ENCODE data around the gene FBL.
"Not testable (repeated sequence)": the region's sequence is repeated elsewhere in the genome, so short reads cannot be mapped to it uniquely, and the experiment has no call there.

FBL gene

GRCh38 chr19:39876486-39876885, 30.3 kb upstream of the FBL start:
- DNase-seq (ENCODE audit: low read depth): not testable (repeated sequence)

- not testable (repeated sequence) for DNase-seq (ENCODE audit: low read depth)
Measured at GRCh38 chr19:39875401-39875864, 29.3 kb upstream of the FBL start.

GRCh38 chr19:39874404-39874803, 28.2 kb upstream of the FBL start:
- no peak for DNase-seq (ENCODE audit: low read depth)

- no peak for DNase-seq (ENCODE audit: low read depth)
Measured at GRCh38 chr19:39873385-39873784, 27.2 kb upstream of the FBL start.

GRCh38 chr19:39871886-39872866, 26.0 kb upstream of the FBL start:
- DNase-seq (ENCODE audit: low read depth): no peak

- DNase-seq (ENCODE audit: low read depth): no peak
Measured at GRCh38 chr19:39871362-39871761, 25.2 kb upstream of the FBL start.

GRCh38 chr19:39870171-39870971, 24.2 kb upstream of the FBL start:
- no peak for DNase-seq (ENCODE audit: low read depth)

GRCh38 chr19:39867952-39868351, 21.8 kb upstream of the FBL start:
- no peak for DNase-seq (ENCODE audit: low read depth)

GRCh38 chr19:39867133-39867532, 21.0 kb upstream of the FBL start:
- DNase-seq (ENCODE audit: low read depth): no peak

GRCh38 chr19:39865953-39866352, 19.8 kb upstream of the FBL start:
- DNase-seq (ENCODE audit: low read depth): no peak

- no peak for DNase-seq (ENCODE audit: low read depth)
Measured at GRCh38 chr19:39865186-39865585, 19.0 kb upstream of the FBL start.

- DNase-seq (ENCODE audit: low read depth): no peak
Measured at GRCh38 chr19:39864118-39864517, 17.9 kb upstream of the FBL start.

- no peak for DNase-seq (ENCODE audit: low read depth)
Measured at GRCh38 chr19:39858541-39858940, 12.4 kb upstream of the FBL start.

- no peak for DNase-seq (ENCODE audit: low read depth)
Measured at GRCh38 chr19:39852882-39853281, 6.7 kb upstream of the FBL start.

GRCh38 chr19:39850892-39851291, 4.7 kb upstream of the FBL start:
- DNase-seq (ENCODE audit: low read depth): no peak

- no peak for DNase-seq (ENCODE audit: low read depth)
Measured at GRCh38 chr19:39848392-39848791, 2.2 kb upstream of the FBL start.

GRCh38 chr19:39847525-39847924, 1.3 kb upstream of the FBL start:
- no peak for DNase-seq (ENCODE audit: low read depth)

- DNase-seq (ENCODE audit: low read depth): no peak
Measured at GRCh38 chr19:39846678-39847486, 703 bp upstream of the FBL start.

GRCh38 chr19:39845584-39845932, 621 bp downstream of the FBL start:
- DNase-seq (ENCODE audit: low read depth): no peak

GRCh38 chr19:39845172-39845571, 1.0 kb downstream of the FBL start:
- DNase-seq (ENCODE audit: low read depth): no peak

- no peak for DNase-seq (ENCODE audit: low read depth)
Measured at GRCh38 chr19:39843919-39844793, 2.0 kb downstream of the FBL start.
